ENCODE data around the gene TSPEAR. TPM values are rescaled to one million over a fixed set of nuclear protein-coding genes. Genes with fewer than 3 reads are reported as not detected.

TSPEAR gene
- polyA plus RNA-seq, 1 of the 3 experiments (the other 2 are of a cell fraction): 0.08 TPM

DNA sequence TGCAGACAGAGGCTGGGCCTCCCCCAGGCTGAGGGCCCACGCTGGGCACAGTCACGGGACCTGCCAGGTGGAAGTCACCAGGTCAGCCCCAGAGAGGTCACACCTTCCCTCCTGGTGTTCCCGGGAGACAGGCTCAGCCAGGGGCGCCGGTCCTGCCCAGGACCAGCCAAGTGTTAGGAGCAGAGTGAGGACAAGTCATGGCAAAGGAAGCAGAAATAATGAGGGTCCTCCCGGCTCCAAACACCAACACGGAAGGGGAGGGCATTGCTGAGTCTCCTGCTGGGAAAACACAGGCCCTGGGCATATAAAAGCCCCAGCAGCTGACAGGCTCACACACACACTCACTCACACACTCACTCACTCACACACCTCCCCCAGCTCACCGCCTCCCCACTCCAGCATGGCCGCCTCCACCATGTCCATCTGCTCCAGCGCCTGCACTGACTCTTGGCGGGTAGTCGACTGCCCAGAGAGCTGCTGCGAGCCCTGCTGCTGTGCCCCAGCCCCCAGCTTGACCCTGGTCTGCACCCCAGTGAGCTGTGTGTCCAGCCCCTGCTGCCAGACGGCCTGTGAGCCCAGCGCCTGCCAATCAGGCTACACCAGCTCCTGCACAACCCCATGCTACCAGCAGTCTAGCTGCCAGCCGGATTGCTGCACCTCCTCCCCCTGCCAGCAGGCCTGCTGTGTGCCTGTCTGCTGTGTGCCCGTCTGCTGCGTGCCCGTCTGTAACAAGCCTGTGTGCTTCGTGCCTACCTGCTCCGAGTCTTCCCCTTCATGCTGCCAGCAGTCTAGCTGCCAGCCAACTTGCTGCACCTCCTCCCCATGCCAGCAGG is 74.1 kb downstream of the TSPEAR start, which contains the start of gene KRTAP10-10 (continued):
- TF ChIP-seq, protein P1, sequence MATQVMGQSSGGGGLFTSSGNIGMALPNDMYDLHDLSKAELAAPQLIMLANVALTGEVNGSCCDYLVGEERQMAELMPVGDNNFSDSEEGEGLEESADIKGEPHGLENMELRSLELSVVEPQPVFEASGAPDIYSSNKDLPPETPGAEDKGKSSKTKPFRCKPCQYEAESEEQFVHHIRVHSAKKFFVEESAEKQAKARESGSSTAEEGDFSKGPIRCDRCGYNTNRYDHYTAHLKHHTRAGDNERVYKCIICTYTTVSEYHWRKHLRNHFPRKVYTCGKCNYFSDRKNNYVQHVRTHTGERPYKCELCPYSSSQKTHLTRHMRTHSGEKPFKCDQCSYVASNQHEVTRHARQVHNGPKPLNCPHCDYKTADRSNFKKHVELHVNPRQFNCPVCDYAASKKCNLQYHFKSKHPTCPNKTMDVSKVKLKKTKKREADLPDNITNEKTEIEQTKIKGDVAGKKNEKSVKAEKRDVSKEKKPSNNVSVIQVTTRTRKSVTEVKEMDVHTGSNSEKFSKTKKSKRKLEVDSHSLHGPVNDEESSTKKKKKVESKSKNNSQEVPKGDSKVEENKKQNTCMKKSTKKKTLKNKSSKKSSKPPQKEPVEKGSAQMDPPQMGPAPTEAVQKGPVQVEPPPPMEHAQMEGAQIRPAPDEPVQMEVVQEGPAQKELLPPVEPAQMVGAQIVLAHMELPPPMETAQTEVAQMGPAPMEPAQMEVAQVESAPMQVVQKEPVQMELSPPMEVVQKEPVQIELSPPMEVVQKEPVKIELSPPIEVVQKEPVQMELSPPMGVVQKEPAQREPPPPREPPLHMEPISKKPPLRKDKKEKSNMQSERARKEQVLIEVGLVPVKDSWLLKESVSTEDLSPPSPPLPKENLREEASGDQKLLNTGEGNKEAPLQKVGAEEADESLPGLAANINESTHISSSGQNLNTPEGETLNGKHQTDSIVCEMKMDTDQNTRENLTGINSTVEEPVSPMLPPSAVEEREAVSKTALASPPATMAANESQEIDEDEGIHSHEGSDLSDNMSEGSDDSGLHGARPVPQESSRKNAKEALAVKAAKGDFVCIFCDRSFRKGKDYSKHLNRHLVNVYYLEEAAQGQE (IDR thresholded peaks at IDR 0.05; ENCODE audit: low read depth, low read length): no peak
- TF ChIP-seq FOXM1 (IDR thresholded peaks at IDR 0.05; ENCODE audit: low read depth): no peak
- TF ChIP-seq SMC3 (IDR thresholded peaks at IDR 0.05; ENCODE audit: low read depth, low read length): no peak
- TF ChIP-seq EZH2phosphoT487 (IDR thresholded peaks at IDR 0.05; ENCODE audit: borderline replicate concordance, low read depth): no peak
- no peak for TF ChIP-seq GABPA (IDR thresholded peaks at IDR 0.05; ENCODE audit: low read depth)
- TF ChIP-seq, protein P2, sequence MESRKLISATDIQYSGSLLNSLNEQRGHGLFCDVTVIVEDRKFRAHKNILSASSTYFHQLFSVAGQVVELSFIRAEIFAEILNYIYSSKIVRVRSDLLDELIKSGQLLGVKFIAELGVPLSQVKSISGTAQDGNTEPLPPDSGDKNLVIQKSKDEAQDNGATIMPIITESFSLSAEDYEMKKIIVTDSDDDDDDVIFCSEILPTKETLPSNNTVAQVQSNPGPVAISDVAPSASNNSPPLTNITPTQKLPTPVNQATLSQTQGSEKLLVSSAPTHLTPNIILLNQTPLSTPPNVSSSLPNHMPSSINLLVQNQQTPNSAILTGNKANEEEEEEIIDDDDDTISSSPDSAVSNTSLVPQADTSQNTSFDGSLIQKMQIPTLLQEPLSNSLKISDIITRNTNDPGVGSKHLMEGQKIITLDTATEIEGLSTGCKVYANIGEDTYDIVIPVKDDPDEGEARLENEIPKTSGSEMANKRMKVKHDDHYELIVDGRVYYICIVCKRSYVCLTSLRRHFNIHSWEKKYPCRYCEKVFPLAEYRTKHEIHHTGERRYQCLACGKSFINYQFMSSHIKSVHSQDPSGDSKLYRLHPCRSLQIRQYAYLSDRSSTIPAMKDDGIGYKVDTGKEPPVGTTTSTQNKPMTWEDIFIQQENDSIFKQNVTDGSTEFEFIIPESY (IDR thresholded peaks at IDR 0.05; ENCODE audit: borderline replicate concordance, low read depth): no peak

DNA sequence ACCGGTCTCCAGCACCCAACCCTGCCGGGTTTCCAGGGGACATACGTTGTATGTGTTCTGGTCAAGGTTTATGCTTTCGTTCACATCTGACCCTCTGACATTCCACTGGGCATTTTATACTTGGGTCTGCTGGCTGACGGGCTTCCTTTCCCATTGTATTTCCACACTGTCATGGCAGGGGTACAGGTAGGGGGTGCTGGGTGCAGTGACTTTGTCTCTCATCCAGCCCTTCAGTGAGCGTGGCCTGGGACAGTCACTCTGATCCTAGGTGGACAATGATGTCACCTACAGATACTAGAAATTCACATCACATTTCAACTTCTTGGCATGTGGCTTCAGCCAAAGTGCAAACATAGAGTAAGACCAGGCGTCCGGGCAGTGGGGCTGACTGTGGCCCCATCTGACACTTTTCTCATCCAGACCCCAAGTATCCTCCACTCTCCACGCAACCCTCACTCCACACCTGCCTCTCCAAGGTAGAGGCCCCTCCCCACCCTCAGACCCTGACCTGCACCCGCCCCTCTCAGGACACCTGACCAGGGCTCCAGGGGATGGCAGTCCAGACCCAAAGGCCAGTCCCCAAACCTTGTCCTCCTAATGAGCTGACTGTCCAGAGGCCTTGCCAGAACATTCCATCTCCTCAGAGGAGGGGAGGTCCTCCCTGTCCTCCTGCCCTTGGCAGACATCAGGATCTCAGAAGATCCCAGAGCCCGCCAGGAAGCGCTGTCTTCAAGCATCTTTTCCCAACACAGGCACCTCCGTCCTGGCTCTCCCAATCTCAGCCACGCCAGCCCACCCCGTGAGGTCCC is 75.0 kb downstream of the TSPEAR start:
- no peak overlapping the region for H3K4me3 ChIP-seq (ENCODE audit: low read depth in 2 of 2, low read length in 1 of 2)
- H3K79me2 ChIP-seq (ENCODE audit: insufficient read depth): no peaks in the 10 kb centered on the region
- peaks cover 7% of the 10 kb centered on the region; the same call in 1 of the 2 replicates for H3K27me3 ChIP-seq (ENCODE audit: insufficient read depth)
- no peak for DNase-seq
- H3F3A ChIP-seq (replicated peaks; ENCODE audit: insufficient read depth): no peaks in the 10 kb centered on the region
- no peak overlapping the region for H2AFZ ChIP-seq (ENCODE audit: low read depth)
- H3K27ac ChIP-seq (ENCODE audit: low read depth in 2 of 2, low read length in 1 of 2): no peak overlapping the region
- H3K9me3 ChIP-seq: 0 out of 2 replicates have a peak, but pooled peaks cover 6% of the 10 kb centered on the region
- WGBS (ENCODE audit: low lambda C conversion rate): 12% methylated on average over 15 of the region's 15 CpGs
- POLR2A ChIA-PET: no interaction called here
- no peak overlapping the region for H3K4me2 ChIP-seq
- H4K20me1 ChIP-seq (ENCODE audit: insufficient read depth): no peaks in the 10 kb centered on the region
- H3K4me1 ChIP-seq (ENCODE audit: control insufficient read depth in 1 of 2, insufficient read depth in 2 of 2, low read depth in 1 of 2, low read length in 1 of 2): no peaks in the 10 kb centered on the region; a peak in 1 of 4 replicates
- TF ChIP-seq TCF12 (IDR thresholded peaks at IDR 0.05) (no peak), SIN3A (IDR thresholded peaks at IDR 0.05; ENCODE audit: borderline replicate concordance, low read depth, low read length) (no peak), NFIC (IDR thresholded peaks at IDR 0.05; ENCODE audit: borderline replicate concordance) (no peak), GATA2 (CRISPR knock-in tag; IDR thresholded peaks at IDR 0.05) (no peak), POLR2AphosphoS5 (IDR thresholded peaks at IDR 0.05; ENCODE audit: low read depth, low read length) (no peak), ELF1 (IDR thresholded peaks at IDR 0.05) (no peak), FOXJ3 (CRISPR knock-in tag; IDR thresholded peaks at IDR 0.05) (no peak), RFX5 (IDR thresholded peaks at IDR 0.05; ENCODE audit: low read length) (no peak), CHD2 (IDR thresholded peaks at IDR 0.05; ENCODE audit: low read length, partially characterized antibody) (no peak), SMC3 (IDR thresholded peaks at IDR 0.05; ENCODE audit: low read depth, low read length) (no peak)
- TF ChIP-seq, protein P3, sequence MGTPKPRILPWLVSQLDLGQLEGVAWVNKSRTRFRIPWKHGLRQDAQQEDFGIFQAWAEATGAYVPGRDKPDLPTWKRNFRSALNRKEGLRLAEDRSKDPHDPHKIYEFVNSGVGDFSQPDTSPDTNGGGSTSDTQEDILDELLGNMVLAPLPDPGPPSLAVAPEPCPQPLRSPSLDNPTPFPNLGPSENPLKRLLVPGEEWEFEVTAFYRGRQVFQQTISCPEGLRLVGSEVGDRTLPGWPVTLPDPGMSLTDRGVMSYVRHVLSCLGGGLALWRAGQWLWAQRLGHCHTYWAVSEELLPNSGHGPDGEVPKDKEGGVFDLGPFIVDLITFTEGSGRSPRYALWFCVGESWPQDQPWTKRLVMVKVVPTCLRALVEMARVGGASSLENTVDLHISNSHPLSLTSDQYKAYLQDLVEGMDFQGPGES (IDR thresholded peaks at IDR 0.05; ENCODE audit: low read depth, low read length): no peak
- TF ChIP-seq, protein P4, sequence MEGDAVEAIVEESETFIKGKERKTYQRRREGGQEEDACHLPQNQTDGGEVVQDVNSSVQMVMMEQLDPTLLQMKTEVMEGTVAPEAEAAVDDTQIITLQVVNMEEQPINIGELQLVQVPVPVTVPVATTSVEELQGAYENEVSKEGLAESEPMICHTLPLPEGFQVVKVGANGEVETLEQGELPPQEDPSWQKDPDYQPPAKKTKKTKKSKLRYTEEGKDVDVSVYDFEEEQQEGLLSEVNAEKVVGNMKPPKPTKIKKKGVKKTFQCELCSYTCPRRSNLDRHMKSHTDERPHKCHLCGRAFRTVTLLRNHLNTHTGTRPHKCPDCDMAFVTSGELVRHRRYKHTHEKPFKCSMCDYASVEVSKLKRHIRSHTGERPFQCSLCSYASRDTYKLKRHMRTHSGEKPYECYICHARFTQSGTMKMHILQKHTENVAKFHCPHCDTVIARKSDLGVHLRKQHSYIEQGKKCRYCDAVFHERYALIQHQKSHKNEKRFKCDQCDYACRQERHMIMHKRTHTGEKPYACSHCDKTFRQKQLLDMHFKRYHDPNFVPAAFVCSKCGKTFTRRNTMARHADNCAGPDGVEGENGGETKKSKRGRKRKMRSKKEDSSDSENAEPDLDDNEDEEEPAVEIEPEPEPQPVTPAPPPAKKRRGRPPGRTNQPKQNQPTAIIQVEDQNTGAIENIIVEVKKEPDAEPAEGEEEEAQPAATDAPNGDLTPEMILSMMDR (IDR thresholded peaks at IDR 0.05): no peak
- H3K9me2 ChIP-seq: no peaks in the 10 kb centered on the region
- no peaks in the 10 kb centered on the region for H3K36me3 ChIP-seq (replicated peaks in 1 of 2; ENCODE audit: control insufficient read depth in 1 of 2, insufficient read depth in 2 of 2, low read length in 1 of 2)
- CTCF ChIA-PET: no interaction called here
- H3K9ac ChIP-seq: no peak overlapping the region

Data from SK-N-SH (cell line).